GM03348 (cell line): ENCODE results near the gene AACS.
"Not testable (repeated sequence)": the region's sequence is repeated elsewhere in the genome, so short reads cannot be mapped to it uniquely, and the experiment has no call there.

ENCODE experiments used
- DNase-seq: peaks from one replicate; pipeline ENCODE4 v3.0.0; 2012; ENCODE audit warnings: low spot score

AACS gene

GRCh38 chr12:125092108-125092871, 27.1 kb downstream of the AACS start:
- DNase-seq = no peak

GRCh38 chr12:125092872-125093680, 27.8 kb downstream of the AACS start:
- DNase-seq = no peak

- no peak for DNase-seq
Measured at GRCh38 chr12:125093681-125094330, 28.6 kb downstream of the AACS start.

GRCh38 chr12:125096894-125097293, 31.7 kb downstream of the AACS start:
- no peak for DNase-seq

- DNase-seq = no peak
Measured at GRCh38 chr12:125097427-125097826, 32.2 kb downstream of the AACS start.

- DNase-seq = no peak
Measured at GRCh38 chr12:125098676-125099408, 33.6 kb downstream of the AACS start.

- no peak for DNase-seq
Measured at GRCh38 chr12:125099409-125099782, 34.2 kb downstream of the AACS start.

GRCh38 chr12:125100551-125101434, 35.6 kb downstream of the AACS start:
- no peak for DNase-seq

GRCh38 chr12:125104982-125105381, 39.7 kb downstream of the AACS start:
- no peak for DNase-seq

GRCh38 chr12:125105600-125105999, 40.4 kb downstream of the AACS start:
- no peak for DNase-seq

- peak; percentile 55 for DNase-seq
Measured at GRCh38 chr12:125110641-125111360, 45.6 kb downstream of the AACS start.

- DNase-seq = no peak
Measured at GRCh38 chr12:125111403-125111802, 46.2 kb downstream of the AACS start.

GRCh38 chr12:125112614-125113013, 47.4 kb downstream of the AACS start:
- not testable (repeated sequence) for DNase-seq

GRCh38 chr12:125113263-125113662, 48.0 kb downstream of the AACS start:
- no peak for DNase-seq

- DNase-seq = no peak
Measured at GRCh38 chr12:125113789-125114188, 48.6 kb downstream of the AACS start.

- no peak for DNase-seq
Measured at GRCh38 chr12:125114365-125115141, 49.3 kb downstream of the AACS start.

GRCh38 chr12:125120566-125120965, 55.3 kb downstream of the AACS start:
- no peak for DNase-seq

- no peak for DNase-seq
Measured at GRCh38 chr12:125121106-125121505, 55.9 kb downstream of the AACS start.

- no peak for DNase-seq
Measured at GRCh38 chr12:125122668-125123067, 57.4 kb downstream of the AACS start.
